Neural progenitor cell (in vitro differentiated cells): ENCODE measurements around the gene SLC22A24.

ENCODE experiments used
- CTCF ChIP-seq: fragments of 200-600 bp; sonication (generic); IDR thresholded peaks from 2 replicates; pipeline ENCODE4 v1.5.1; 2017; ENCODE audit warnings: antibody characterized with exemption, mild to moderate bottlenecking
- EZH2phosphoT487 ChIP-seq: fragments of 200-600 bp; sonication (generic); IDR thresholded peaks from 2 replicates; pipeline ENCODE4 v1.6.1; 2017; ENCODE audit warnings: antibody characterized with exemption

GRCh38 chr11:63144121-63144520 is at the start of gene SLC22A24:
- no peak for TF ChIP-seq EZH2phosphoT487
- no peak for TF ChIP-seq CTCF
